ENCODE results near the gene PANX2.

PANX2 gene

DNA sequence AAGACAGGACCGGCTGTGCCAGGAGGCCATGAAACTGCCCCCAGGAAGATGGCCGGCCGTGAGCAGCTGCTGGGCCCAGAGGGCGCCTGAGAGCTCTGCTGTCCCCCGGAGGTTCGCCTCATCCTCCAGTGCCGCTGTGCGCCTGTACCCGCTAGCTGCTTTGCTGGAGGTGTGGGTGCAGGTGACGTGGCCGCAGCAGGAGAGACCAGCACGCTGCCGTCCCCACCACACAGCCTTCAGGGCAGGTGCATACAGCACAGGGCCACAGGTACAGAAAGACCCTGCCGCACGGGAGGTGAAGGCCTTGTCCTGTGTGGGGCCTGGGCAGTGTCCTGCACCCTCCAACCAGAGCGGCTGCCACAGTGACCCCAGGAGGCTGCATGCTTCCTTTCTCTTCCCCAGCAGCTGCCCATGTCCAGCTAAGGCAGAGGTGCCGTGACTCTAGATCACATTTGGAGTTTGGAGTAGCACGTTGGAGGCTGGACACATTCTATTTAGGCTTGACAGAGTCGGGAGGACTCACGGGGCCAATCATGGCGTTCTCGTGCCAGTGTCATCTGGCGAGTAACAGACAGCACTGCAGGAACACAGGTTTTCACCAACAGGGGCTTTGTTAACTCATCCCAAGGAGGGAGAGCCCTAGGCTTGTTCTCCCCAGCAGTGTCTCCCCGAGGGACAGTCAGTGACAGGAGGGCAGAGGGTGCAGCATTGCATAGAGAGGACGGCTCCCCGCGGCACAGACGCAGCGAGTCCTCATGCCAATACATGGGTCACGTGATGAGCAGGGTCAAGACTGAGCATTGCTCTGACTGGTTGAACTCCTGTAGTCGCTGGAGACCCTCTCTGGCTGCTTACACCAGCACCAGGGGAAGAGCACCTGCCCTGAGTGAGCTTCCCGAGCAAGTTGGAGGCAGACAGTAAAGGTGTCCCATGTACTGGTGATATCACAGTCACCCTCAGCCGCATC, 18.7 kb upstream of the PANX2 start:
- TF ChIP-seq, protein P1, sequence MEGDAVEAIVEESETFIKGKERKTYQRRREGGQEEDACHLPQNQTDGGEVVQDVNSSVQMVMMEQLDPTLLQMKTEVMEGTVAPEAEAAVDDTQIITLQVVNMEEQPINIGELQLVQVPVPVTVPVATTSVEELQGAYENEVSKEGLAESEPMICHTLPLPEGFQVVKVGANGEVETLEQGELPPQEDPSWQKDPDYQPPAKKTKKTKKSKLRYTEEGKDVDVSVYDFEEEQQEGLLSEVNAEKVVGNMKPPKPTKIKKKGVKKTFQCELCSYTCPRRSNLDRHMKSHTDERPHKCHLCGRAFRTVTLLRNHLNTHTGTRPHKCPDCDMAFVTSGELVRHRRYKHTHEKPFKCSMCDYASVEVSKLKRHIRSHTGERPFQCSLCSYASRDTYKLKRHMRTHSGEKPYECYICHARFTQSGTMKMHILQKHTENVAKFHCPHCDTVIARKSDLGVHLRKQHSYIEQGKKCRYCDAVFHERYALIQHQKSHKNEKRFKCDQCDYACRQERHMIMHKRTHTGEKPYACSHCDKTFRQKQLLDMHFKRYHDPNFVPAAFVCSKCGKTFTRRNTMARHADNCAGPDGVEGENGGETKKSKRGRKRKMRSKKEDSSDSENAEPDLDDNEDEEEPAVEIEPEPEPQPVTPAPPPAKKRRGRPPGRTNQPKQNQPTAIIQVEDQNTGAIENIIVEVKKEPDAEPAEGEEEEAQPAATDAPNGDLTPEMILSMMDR (IDR thresholded peaks at IDR 0.05; ENCODE audit: low read depth, low read length, missing control alignments) = no peak
- H3K4me3 ChIP-seq (ENCODE audit: low read depth, low read length) = no peak overlapping the region
- no peak for DNase-seq (ENCODE audit: low read depth)
- in situ Hi-C loops (cut with HindIII; ENCODE audit: low sequenced_read_pairs) = no loop called here

DNA sequence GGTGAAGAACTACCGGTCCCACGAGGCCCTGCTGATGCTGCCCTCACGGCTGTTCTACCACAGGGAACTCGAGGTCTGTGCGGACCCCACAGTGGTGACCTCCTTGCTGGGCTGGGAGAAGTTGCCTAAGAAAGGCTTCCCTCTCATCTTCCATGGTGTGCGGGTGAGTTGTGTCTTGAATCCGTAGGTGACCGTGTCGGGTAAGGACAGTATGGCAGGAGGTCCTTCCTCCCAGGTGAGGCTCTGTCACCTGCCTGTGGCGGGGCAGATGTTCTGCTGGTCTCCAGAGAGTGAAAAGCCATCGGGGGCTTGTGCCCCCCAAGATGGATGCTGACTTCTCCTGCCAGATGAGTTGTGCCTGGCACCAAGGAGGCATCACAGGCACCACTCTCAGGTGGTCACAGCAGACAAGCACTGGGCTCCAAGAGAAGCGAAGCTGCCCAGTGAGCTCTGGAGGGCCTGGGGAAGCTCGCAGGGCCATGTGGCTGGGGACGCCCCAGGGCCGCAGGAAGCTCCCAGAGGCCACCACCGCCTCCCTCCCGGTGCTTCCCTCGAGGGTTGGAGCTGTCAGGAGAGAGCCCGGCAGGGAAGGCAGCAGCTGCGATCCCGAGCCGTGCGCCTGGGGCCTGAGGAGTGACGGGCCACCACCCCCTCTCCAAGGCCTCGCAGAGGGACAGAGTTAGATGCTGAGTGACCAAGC, 17.3 kb upstream of the PANX2 start:
- in situ Hi-C loops (cut with HindIII; ENCODE audit: low sequenced_read_pairs) = no loop called here
- H3K4me3 ChIP-seq (ENCODE audit: low read depth, low read length) = no peak overlapping the region
- TF ChIP-seq, protein P1 (IDR thresholded peaks at IDR 0.05; ENCODE audit: low read depth, low read length, missing control alignments) = no peak
- DNase-seq (ENCODE audit: low read depth) = no peak

DNA sequence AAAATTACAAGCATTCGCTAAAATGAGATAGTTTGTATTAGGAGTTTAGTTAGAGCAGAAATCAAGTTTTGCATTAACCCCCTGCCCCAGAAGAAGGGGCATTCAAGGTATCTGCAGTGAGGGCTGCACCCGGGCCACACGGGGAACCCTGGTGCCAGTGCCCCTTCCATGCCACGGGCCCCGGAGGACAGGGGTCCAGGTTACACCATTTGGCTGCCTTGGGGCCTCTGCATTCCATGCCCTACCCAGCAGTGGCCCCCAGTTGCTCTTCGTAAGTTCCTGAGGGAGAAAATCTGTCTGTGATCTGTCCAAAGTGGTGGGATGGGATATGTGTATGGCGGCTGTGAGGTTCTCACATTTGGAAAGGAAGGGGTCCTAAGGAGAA, 16.8 kb upstream of the PANX2 start:
- TF ChIP-seq, protein P1 (IDR thresholded peaks at IDR 0.05; ENCODE audit: low read depth, low read length, missing control alignments) = no peak
- in situ Hi-C loops (cut with HindIII; ENCODE audit: low sequenced_read_pairs) = no loop called here
- no peak for DNase-seq (ENCODE audit: low read depth)
- no peak overlapping the region for H3K4me3 ChIP-seq (ENCODE audit: low read depth, low read length)

DNA sequence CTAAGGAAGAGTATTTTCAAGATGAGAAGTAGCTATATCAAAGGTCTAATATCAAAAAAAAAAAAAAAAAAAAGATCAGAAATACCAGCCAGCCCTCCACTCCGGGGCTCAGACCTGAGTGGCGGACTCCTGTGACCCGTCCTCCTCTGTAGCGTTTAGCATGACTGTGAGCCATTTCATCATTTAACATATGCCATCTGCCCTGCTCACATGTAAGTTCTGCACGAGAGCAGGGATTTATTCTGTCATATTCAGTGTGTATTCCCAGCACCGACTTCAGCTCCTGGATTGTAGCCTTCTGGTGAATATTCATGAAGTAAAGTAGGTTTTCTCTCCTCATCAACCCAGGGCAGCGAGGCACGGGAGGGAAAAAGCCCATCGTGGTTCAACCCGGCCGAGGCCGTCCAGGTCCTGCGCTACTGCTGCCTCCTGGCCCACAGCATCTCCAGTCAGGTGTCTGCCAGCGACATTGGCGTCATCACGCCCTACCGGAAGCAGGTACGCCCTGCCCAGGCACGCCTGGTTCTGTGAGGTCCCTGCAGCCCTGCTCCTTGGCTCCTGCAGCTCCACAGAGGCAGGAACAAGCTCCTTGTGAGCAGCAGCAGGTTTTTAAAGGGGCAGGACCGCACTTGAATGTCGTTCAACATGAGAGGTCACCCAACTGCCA, 12.7 kb upstream of the PANX2 start:
- TF ChIP-seq, protein P1 (IDR thresholded peaks at IDR 0.05; ENCODE audit: low read depth, low read length, missing control alignments) = no peak
- in situ Hi-C loops (cut with HindIII; ENCODE audit: low sequenced_read_pairs) = no loop called here
- H3K4me3 ChIP-seq (ENCODE audit: low read depth, low read length) = no peak overlapping the region
- no peak for DNase-seq (ENCODE audit: low read depth)

DNA sequence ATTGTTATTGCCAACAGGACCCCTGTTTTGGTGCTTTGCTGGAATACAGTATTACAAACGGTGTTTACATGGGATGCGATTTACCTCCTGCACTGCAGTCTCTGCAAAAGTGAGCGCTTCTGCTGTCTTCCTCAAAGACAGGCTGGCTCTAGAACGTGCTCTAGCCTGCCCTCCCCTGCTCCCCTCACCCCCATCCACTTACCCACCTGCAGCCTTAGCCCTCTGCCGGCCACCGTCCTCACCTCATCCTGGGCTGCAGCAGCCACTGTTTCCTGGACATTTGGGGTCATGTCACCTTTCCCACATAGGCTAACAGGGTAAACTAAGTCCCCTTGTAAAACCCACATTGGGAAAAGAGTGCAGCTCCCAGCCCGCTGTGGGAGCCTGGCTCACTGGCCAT, 9.6 kb upstream of the PANX2 start:
- in situ Hi-C loops (cut with HindIII; ENCODE audit: low sequenced_read_pairs) = no loop called here
- TF ChIP-seq, protein P1 (IDR thresholded peaks at IDR 0.05; ENCODE audit: low read depth, low read length, missing control alignments) = no peak
- DNase-seq (ENCODE audit: low read depth) = no peak
- no peak overlapping the region for H3K4me3 ChIP-seq (ENCODE audit: low read depth, low read length)

Measured in astrocyte of the cerebellum (primary cell).